ENCODE data around the gene PLVAP.

The PLVAP gene

DNA sequence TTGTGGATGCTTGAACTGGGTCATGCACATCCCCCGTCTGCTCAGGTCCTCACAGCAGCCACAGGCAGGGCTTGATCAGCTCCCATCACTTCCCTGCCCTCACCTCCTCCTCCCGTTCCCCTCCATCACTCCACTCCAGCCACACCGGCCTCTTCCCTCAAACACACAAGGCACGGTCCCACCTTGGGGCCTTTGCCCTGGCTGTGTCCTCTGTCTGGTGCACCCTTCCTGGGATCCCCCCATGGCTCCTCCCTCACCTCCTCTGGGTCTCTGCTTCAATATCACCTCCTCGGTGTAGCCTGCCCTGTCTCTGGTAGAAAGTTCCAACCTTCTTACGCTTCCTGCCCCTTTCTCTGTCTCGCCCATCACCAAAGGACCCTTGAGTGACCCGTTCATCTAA lies 23.8 kb downstream of the PLVAP start:
- DNase-seq = no peak

DNA sequence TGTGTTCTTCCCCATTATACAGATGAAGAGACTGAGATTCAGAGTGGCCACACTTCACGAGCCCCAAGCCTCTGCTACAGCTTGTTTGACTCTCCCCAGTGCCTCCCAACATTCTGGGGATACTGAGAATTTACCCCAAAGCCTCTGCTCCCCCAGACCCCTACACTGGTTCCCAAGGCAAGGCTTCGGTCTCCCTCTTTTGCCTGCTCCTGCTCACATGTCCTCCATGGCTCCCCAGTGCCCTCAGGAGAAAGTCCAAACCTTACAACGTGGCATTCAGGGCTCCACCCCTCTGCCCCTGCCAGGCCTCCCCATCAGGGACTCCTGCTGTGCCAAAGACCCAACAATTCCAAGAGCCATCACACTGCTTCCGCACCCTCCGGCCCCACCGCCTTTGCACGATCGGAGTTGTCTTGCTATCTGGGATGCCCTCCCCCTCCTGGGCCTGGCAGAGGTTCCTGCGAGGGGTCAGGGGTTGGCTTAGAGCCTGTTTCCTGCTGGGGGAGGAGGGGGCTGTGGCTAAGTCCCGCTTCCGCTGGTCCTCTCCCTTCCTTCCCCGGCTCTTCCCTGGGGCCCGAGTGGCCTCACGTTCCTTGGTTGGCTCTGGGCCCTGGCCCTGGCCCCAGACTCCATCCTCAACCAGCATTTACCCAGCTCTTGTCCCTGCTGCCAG lies 24.4 kb downstream of the PLVAP start:
- DNase-seq = no peak

DNA sequence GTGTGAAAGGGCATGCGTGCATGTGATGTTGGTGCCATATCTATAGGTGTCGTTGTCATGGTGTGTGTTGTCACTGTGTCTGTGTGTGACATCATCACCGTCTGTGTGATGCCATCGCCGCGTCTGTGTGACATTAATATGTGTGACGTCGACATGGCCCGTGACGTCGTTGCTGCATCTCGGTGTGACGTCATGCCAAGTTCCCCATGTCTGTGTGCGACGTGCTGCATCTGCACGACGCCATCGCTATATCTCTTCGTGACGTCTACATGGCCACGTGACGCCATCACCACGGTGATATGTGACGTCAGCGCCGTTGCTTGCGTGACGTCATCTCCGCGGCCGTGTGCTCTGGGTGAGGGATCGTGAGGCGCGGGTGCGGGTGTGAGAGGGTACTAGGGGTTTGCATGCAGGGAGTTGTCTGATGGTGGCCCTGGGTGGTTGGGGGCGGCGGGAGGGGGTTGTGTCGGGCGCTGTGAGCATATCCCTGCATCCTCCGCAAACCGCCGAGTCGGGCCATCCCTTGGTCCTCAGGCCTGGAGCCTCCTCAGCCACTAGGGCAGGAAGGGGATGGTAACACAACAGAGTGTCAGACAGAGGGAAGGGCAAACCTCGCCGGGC lies 25.2 kb downstream of the PLVAP start:
- DNase-seq = no peak

DNA sequence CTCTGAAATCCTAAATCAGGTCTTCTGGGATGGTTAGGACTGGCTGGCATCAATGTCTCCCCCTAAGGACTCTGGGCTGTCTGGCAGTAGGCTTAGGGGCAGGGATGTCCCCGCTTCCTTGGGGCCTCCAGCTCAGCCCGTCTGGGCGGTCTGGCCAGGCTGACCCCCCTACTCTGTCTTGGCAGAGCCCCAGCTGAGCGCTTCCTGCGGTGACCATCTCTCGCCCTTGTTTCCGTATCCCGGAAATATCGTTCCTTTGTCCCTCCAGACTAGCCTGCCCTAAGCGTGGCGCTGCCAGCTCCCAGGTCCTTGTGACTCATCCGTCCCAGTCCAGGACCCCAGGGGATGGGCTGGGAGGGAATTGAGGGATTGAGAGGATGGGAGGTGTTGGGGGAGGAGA lies 28.4 kb downstream of the PLVAP start:
- DNase-seq = no peak

DNA sequence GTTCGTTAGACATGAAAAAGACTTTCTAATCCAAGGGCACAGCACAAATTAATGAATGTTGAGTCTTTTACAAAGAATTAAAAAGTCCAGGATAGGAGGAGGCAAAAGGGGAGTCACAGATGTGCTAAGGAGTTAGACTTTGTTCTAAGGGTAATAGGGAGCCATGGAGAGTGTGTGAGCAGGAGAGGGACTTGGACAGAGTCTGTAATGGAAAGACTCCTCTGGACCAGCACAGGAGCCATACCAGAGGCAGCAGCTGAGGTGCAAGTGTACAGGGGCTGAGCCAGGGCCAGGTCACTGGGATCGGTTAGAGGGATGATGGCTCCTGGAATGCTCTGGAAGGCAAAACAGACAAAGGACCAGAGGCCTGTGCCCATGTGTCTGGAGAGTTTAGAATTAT lies 29.3 kb downstream of the PLVAP start:
- no peak for DNase-seq

DNA sequence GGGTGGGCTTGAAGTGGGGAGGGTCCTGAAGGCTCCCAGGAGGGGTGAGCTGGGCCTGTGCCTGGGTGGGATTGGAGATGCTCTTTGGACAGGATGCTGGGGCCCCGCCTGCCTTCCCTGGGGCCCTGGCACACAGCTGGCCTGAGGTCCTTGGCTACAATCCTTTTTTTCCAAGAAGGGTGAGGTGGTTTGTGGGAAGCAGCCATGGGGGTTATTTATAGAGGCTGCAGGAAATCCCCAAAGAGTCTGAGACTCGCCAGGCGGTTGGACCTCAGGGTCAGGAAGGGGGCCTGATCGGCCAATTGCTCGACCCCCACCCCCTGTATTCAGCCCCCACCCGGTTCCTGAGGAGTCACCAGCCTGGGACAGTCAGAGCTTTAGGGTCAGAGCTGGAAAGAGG lies 29.8 kb downstream of the PLVAP start:
- no peak for DNase-seq

DNA sequence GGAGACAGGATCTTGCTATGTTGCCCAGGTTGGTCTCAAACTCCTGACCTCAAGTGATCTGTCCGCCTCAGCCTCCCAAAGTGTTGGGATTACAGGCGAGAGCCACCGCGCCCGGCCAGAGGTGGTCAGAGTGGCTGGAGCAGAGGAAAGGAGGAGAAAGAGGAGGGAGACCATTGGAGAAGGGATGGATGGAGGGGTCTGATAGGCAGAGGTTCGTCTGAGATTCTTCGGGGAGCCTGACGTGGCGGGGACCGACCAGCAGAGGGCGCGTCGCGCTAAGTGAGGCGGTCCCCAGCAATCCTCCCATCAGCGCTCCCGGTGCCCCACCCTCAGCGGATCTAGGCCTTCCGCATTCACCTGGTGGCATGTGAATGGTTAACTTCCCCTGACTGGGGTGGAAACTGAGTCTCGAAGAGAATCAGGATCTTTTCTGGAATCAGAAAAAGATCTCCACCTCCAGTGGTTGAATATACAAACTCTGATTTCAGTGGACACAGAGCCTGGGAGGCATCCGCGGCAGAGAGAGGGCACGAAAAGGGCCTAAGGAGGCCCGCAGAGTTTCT lies 31.0 kb downstream of the PLVAP start:
- no peak for DNase-seq

DNA sequence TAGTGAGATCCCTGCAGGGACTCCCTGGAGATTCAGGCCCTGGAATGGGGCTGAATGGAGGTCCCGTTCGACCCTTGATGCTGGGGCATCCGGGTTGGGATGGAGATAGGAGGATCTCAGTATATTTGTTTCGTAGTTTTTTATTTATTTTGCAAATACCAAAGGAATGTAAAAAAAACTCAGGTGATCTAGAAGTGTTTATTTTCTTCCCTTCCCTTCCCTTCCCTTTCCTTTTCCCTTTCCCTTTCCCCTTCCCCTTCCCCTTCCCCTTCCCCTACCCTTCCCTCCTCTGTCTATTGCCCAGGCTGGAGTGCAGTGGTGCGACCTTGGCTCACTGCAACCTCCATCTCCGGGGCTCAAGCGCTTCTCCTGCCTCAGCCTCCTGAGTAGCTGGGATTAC lies 35.3 kb downstream of the PLVAP start:
- no peak for DNase-seq

DNA sequence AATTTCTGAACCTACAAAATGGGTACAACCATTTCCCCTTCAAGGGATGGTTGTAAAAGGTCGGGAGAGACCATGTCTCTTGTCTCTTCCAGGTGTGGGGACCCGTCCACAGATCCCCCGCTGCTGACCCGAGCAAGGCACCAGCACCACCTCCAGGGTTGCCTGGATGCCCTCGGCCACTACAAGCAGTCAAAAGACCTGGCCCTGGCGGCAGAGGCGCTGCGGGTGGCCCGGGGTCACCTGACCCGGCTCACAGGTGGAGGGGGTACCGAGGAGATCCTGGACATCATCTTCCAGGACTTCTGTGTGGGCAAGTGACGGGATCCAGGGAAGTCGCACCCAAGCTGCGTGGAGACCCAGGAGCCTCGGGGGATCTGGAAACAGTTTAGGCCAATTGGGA lies 35.8 kb downstream of the PLVAP start:
- DNase-seq = no peak

DNA sequence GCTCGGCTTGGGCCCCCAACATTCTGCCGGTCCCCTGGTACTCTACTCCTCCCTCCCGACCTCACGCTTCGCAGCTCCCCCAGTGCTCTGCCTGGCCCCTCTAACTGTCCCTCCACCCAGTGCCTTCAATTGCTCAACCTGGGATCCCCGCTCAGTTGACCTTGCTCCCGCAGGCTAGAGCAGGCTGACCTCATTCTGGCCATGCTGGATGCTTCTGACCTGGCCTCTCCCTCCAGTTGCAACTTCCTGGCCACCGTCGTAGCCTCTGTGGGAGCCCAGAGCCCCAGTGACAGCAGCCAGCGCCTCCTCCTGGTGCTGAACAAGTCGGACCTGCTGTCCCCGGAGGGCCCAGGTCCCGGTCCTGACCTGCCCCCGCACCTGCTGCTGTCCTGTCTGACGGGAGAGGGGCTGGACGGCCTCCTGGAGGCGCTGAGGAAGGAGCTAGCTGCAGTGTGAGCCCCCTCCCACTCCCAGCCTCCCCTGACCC lies 36.2 kb downstream of the PLVAP start:
- DNase-seq = no peak

DNA sequence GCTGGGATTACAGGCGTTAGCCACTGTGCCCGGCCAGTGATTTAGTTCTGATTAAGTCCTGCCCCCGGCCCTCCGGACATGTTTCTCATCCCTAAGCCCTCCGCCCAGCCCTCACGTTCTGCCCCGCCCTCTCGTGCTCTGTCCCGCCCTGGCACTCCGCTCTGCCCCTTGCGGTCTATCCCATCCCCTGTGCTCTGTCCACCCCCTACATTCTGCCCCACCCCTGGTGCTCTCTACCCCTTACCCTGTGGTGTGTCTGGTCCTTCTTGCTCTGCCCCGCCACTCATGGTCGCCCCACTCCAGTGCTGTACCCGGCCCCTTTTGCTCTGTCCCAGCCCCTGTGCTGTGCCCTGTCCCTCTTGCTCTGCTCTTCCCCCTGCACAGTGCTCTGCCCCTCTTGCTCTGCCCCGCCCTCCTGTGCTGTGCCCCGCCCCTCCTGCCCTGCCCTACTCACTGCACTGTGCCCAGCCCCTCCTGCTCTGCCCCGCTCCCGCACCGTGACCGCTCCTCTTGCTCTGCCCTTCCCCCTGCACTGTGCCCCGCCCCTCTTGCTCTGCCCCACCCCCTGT lies 36.8 kb downstream of the PLVAP start:
- DNase-seq = no peak

DNA sequence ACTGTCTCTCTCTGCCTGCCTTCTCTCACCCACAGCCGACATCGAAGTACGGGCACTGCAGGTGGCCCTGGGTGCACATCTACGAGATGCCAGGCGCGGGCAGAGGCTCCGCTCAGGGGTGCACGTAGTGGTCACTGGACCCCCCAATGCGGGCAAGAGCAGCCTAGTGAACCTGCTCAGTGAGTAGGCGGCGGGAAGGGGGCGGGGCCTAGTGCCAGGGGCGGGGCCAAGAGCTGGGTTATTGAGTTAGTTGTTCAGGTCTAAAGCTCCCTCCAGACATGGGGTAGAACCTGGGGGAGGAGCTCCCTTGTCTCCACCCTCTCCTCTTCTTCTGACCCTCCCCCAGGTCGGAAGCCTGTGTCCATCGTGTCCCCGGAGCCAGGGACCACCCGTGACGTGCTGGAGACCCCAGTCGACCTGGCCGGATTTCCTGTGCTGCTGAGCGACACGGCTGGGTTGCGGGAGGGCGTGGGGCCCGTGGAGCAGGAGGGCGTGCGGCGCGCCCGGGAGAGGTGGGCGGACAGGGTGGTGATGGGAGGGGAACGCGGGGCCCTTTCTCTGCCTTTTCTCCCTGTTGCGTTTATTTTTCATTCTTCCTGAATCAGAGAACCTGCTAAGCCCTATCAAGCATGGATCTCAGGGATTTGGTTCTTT lies 37.9 kb downstream of the PLVAP start:
- DNase-seq = no peak

DNA sequence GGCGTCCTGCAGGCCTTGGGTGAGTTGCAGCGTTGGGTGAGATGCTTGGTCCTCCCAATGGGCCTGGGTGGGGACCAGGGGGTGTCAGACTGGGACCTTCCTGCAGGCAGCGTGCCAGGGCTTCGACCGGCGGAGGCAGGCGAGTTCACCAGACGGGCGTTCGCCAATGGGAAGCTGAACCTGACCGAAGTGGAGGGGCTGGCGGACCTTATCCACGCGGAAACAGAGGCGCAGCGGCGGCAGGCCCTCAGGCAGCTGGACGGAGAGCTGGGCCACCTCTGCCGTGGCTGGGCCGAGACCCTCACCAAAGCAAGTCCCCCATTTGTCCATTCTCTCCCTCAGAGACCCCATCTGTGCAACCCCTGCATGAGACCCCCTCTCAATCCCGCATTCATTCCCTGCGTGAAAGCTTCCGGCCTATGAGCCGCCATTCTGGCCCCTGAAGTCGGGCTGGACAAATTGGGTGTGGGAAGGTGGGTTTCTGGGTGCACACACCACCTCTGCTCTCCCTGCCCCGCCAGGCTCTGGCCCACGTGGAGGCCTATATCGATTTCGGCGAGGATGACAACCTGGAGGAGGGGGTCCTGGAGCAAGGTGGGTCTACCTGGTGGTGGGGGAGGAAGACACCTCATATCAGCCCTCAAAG lies 38.6 kb downstream of the PLVAP start:
- DNase-seq = no peak

DNA sequence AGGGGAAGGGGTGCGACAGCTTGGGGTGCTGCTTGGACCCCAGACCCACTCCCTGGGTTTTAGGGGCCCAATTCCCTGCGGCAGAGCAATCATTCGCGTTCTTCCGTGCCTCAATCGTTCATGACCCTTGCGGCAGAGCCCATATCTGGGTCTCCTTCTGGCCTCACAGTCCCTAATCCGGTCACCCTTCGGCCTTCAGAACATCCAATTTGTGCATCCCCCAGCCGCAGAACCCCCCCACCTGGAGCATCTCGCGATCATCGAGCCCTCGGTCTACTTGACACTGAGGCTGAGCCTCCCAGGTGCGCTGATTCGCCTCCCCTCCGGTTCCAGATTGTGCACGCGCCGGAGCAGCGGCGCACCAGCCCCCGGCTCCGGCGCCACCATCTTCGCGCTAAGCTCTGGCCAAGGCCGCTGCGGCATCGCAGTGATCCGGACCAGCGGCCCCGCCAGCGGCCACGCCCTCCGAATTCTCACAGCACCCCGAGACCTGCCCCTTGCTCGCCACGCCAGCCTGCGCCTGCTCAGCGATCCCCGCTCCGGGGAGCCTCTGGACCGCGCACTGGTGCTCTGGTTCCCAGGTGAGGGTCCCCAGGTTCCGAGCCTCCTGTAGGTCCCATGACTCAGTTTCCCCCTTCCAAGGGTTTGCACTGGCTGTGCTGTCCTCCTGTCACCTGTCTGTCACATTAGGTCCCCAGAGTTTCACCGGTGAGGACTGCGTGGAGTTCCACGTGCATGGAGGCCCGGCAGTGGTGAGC lies 39.3 kb downstream of the PLVAP start:
- DNase-seq = no peak

DNA sequence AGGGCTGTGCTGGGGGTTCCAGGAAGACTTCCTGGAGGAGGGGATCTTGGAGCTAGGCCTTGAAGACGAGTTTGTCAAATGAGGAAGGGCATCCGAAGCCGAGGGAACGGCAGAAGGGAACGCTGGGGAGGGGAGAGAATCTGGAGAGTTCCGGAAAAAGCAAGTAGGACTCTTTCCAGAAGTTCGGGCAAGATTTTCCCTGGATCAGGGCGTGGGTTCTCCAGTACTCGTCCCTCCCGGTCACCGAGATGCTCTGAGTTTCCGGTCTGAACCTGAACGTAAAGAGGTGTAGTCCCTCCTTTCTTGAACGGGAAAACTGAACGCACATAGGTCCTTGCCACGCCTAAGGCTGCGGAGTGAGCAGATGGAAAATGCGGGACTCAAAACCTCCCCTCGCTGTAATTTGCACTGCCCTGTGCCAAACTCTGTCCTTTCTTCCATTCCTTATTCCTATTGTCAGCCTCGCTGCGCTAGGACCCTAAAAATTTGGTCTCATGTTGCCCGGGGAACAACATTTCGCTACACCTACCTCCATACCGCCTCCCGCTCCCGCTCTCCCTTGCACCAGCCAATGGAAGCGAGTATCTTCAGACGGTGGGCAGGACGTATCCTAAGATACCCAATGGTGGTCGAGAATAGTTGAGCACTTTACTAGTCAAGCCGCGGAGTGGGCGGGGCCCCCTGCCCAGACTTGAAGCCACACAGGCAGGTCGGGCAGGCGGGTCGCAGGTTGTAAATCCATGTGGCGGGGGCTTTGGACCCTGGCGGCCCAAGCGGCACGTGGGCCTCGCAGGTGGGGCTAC lies 40.1 kb downstream of the PLVAP start, which contains the start of gene GTPBP3:
Gene GTPBP3, plus strand, starts transcription at position 682 of the 803 bp plus-strand sequence. Its CDS starts 59 bp downstream, at position 741.
- peak; percentile 93 for DNase-seq

DNA sequence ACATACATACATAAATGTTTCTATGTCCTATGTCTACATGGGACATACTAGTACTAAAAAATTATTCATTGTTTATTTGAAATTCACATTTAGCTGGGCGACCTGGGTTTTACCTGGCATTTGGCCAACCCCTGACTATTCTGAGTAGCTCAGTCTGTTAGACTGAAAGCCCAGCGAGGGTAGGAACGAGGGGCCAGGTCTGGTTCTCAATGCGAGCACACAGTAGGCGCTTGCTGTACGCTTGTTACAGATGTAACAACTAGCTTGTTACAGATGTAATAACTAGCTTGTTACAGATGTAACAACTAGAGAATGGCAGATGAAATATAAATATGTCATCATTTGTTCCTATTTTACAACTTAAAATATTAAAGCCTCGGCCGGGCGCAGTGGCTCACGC lies 41.6 kb downstream of the PLVAP start:
- DNase-seq = no peak

DNA sequence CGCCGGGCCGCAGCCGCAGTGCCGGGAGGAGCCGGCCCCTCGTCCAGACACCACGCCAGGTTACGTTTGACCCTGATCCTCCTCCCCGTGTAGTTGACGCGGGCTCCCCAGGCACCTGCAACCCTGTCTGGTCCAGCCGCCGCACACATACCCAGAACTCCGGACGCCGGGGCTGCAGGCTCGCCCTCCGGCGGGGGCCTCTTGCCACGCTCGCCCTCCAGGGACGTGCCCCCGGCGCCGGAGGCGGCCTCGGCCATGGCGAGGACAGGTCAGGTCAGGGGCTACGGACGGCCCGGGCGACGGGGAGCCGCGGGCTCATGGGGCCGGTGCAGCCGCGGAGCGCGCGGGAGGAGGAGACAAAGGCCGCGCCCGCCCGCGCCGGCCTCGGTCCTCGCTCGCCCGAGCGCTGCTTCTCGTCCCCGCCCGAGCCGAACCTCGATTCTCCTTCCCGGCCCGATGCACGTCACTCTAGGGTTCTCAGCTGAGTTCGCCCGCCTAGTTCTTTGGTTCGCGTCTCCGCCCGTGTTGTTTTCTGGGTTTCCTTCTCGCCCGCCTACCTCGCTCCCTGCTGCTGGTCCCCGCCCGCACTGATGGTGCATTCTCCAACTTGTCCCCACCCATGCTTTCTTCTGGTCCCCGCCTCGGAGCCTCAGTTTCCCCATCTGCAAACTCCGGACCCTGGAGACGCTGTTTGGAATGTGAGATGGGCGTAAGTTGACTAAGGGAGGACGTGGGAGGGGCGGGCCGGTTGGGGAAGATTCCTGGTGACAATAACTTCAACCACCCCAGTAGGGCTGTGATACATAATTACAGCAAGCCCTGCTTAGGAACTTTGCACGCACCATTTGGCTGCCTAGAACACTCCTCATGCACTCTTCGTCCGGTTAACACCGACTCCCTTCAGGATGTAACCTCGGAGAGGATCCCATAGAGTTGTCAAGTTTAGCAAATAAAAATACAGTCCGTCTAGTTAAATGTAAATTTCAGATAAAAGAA lies 42.4 kb downstream of the PLVAP start, which contains the start of gene ANO8:
Gene ANO8, minus strand, starts transcription at position 442 of the 996 bp plus-strand sequence. Its CDS starts 185 bp downstream, at position 257.
- peak; percentile 72 for DNase-seq

DNA sequence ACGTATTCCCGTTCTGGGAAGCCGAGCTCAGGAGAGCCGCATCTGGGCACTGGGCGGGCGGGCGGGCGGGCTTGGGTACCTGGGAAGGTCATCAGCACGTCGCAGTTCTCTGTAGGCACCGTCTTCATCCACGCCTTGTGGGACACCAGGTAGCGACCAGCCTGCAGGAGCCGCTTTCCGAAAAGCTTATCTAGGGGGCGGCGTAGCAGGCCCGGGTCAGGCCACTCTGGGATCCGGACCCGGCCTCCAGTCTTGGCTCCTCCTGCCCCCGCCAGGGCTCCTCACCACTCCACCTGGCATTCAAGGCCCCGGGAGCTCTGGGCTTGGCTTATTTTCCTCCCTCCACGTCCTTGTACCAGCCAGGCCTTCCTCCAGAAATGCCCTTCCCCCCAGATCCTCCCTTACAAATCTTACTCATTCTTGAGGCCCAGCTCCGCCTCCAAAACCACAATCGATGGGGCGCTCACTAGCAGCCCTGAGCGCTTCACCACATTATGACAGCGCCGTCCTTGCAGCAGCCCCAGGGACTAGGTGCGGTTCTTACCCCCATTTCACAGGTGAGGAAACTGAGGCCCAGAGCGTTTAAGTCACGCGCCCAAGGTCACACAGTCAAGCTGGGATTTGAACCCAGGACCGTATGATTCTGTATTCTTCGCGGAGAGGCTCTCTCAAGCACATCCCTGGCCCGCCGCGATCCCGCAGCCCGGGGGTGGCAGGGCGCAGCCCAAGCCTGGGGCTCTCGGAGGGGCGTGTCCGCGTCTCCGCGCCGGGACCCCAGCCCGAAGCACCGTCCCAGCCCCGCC lies 43.3 kb downstream of the PLVAP start:
- DNase-seq = no peak

Data from NCI-H1417 treated with DMSO at 0.1 percent for 48 hours (cell line).